Liver (tissue), 9 donors: Measurements from ENCODE around the gene SMIM24. TPM values are rescaled to one million over a fixed set of nuclear protein-coding genes. Genes with fewer than 3 reads are reported as not detected.

ENCODE experiments used
- DNase-seq: peaks from one replicate; pipeline ENCODE4 v3.0.0-alpha.2; 2017; ENCODE audit warnings: low spot score
- H3K27ac ChIP-seq, 2 donors: one replicate each; pipeline ENCODE4 v1.7.0; 2013; ENCODE audit warnings: inconsistent platforms in 2 of 2, low read length in 2 of 2, control low read depth in 1 of 2, low read depth in 1 of 2, mild to moderate bottlenecking in 1 of 2
- H3K27me3 ChIP-seq, 4 donors: one replicate each; pipeline versions ENCODE4 v1.6.1 to v1.7.0; 2013; ENCODE audit warnings: low read length in 3 of 4, inconsistent platforms in 1 of 4, mild to moderate bottlenecking in 1 of 4, moderate library complexity in 1 of 4; ENCODE audit not compliant: control insufficient read depth in 4 of 4, insufficient read depth in 4 of 4
- H3K36me3 ChIP-seq, 4 donors: one replicate each; pipeline versions ENCODE4 v1.6.1 to v1.7.0; 2013; ENCODE audit warnings: low read length in 3 of 4, mild to moderate bottlenecking in 3 of 4, low read depth in 1 of 4, moderate library complexity in 1 of 4; ENCODE audit not compliant: control insufficient read depth in 4 of 4, insufficient read depth in 3 of 4
- H3K4me1 ChIP-seq, 4 donors: one replicate each; pipeline versions ENCODE4 v1.6.1 to v1.7.0; 2013; ENCODE audit warnings: low read length in 3 of 4, mild to moderate bottlenecking in 3 of 4, moderate library complexity in 1 of 4; ENCODE audit not compliant: control insufficient read depth in 4 of 4, insufficient read depth in 4 of 4
- H3K4me3 ChIP-seq, 3 donors: one replicate each; pipeline versions ENCODE4 v1.6.1 to v1.7.0; 2013; ENCODE audit warnings: low read length in 3 of 3, control low read depth in 1 of 3, low read depth in 1 of 3, mild to moderate bottlenecking in 1 of 3
- H3K9ac ChIP-seq, 2 donors: one replicate each; pipeline ENCODE4 v1.7.0; 2013; ENCODE audit warnings: low read length in 2 of 2, mild to moderate bottlenecking in 2 of 2, moderate library complexity in 2 of 2, control low read depth in 1 of 2, low read depth in 1 of 2
- H3K9me3 ChIP-seq, 4 donors: one replicate each; pipeline versions ENCODE4 v1.6.1 to v1.7.0; 2013; ENCODE audit warnings: low read length in 3 of 4; ENCODE audit not compliant: control insufficient read depth in 4 of 4
- CTCF ChIP-seq: fragments of 150-350 bp; IDR thresholded peaks from 2 replicates; pipeline ENCODE4 v1.5.1; 2017; ENCODE audit warnings: improper control_type of control experiment, low read depth, low read length; ENCODE audit not compliant: missing input control
- EGR1 ChIP-seq, 2 donors: IDR thresholded peaks; 2 replicates each; pipeline ENCODE4 v1.6.1; 2016 to 2018; ENCODE audit warnings: antibody characterized with exemption in 2 of 2, low read depth in 2 of 2
- FOXA1 ChIP-seq: IDR thresholded peaks from 2 replicates; pipeline ENCODE4 v1.6.1; 2016; ENCODE audit warnings: antibody characterized with exemption
- FOXA2 ChIP-seq: IDR thresholded peaks from 2 replicates; pipeline ENCODE4 v1.6.1; 2016; ENCODE audit warnings: antibody characterized with exemption
- GABPA ChIP-seq, 2 donors: IDR thresholded peaks in 1 of 2; conservative IDR thresholded peaks in 1 of 2; 2 replicates each; pipeline ENCODE4 v1.6.1; 2016; ENCODE audit warnings: antibody characterized with exemption in 2 of 2, mild to moderate bottlenecking in 1 of 2, moderate library complexity in 1 of 2
- HNF4A ChIP-seq, 2 donors: conservative IDR thresholded peaks; 2 replicates each; pipeline ENCODE4 v1.6.1; 2016; ENCODE audit warnings: antibody characterized with exemption in 2 of 2, mild to moderate bottlenecking in 2 of 2
- HNF4G ChIP-seq: IDR thresholded peaks from 2 replicates; pipeline ENCODE4 v1.6.1; 2016; ENCODE audit warnings: antibody characterized with exemption
- MAX ChIP-seq: IDR thresholded peaks from 2 replicates; pipeline ENCODE4 v1.6.1; 2016; ENCODE audit warnings: antibody characterized with exemption
- NR2F2 ChIP-seq: IDR thresholded peaks from 2 replicates; pipeline ENCODE4 v1.6.1; 2016; ENCODE audit warnings: antibody characterized with exemption
- RAD21 ChIP-seq, 2 donors: IDR thresholded peaks; 2 replicates each; pipeline ENCODE4 v1.6.1; 2016; ENCODE audit warnings: antibody characterized with exemption in 2 of 2, mild to moderate bottlenecking in 2 of 2
- RXRA ChIP-seq, 2 donors: IDR thresholded peaks; 2 replicates each; pipeline ENCODE4 v1.6.1; 2017 to 2018; ENCODE audit warnings: antibody characterized with exemption in 2 of 2, mild to moderate bottlenecking in 1 of 2
- SP1 ChIP-seq: IDR thresholded peaks from 2 replicates; pipeline ENCODE4 v1.6.1; 2018; ENCODE audit warnings: antibody characterized with exemption, mild to moderate bottlenecking
- TAF1 ChIP-seq: conservative IDR thresholded peaks from 2 replicates; pipeline ENCODE4 v1.6.1; 2016; ENCODE audit warnings: antibody characterized with exemption, mild to moderate bottlenecking
- WGBS: extraction: QIAGEN DNeasy Blood & Tissue Kit; methylation state at CpG from one replicate; pipeline ENCODE4 v1.1.7; 2013; 5-methylcytosine and 5-hydroxymethylcytosine counted together
- polyA plus RNA-seq, 2 donors: library from polyadenylated mRNA; stranded (reverse) in 1 of 2; unstranded in 1 of 2; fragments of 200-250 nt in 1 of 2; fragments of >200 nt in 1 of 2; fragmentation: Nextera tagmentation in 1 of 2; extraction: Ambion mirVana in 1 of 2; gene quantifications; one replicate each; pipeline versions ENCODE4 v1.2.1 to v1.2.3, GENCODE V29; 2013 to 2015
- total RNA-seq, 2 donors: library from RNA; depleted of rRNA; stranded (reverse); fragments of >200 nt; gene quantifications; one replicate each; pipeline ENCODE4 v1.2.3, GENCODE V29; 2014
- TF ChIP-seq, protein P1 (sequence below): IDR thresholded peaks from 2 replicates; pipeline ENCODE4 v1.6.1; 2016; ENCODE audit warnings: antibody characterized with exemption
- TF ChIP-seq, protein P2 (sequence below): IDR thresholded peaks from 2 replicates; pipeline ENCODE4 v1.6.1; 2016; ENCODE audit warnings: antibody characterized with exemption, mild to moderate bottlenecking
- donor health status: healthy.
- donor health status: healthy.
- donor health status: healthy.
- donor health status: healthy.
- donor health status: healthy.

Gene SMIM24
- total and polyA plus RNA-seq, 4 donors = 0.17 to 13.7 (median 2.8) TPM

GRCh38 chr19:3463714-3464586 is 16.4 kb downstream of the SMIM24 start:
- DNase-seq = no peak
- H3K9ac ChIP-seq = no peak overlapping the region
- H3K36me3 ChIP-seq = peaks cover 4 to 14% (median 6%) of the 10 kb centered on the region in 4 donors
- no peak overlapping the region for H3K4me3 ChIP-seq
- H3K9me3 ChIP-seq = no peaks in the 10 kb centered on the region
- no peaks in the 10 kb centered on the region for H3K27me3 ChIP-seq
- H3K4me1 ChIP-seq = peaks cover 14 to 31% (median 18%) of the 10 kb centered on the region in 4 donors
- no peak overlapping the region for H3K27ac ChIP-seq
- 87% methylated on average over 57 of the region's 57 CpGs for WGBS
- TF ChIP-seq RXRA (IDR thresholded peaks at IDR 0.05) = no peak
- TF ChIP-seq HNF4G = no peak
- TF ChIP-seq FOXA2 = no peak
- no peak for TF ChIP-seq CTCF
- TF ChIP-seq, protein P1, sequence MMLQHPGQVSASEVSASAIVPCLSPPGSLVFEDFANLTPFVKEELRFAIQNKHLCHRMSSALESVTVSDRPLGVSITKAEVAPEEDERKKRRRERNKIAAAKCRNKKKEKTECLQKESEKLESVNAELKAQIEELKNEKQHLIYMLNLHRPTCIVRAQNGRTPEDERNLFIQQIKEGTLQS = no peak
- TF ChIP-seq MAX = no peak

DNA sequence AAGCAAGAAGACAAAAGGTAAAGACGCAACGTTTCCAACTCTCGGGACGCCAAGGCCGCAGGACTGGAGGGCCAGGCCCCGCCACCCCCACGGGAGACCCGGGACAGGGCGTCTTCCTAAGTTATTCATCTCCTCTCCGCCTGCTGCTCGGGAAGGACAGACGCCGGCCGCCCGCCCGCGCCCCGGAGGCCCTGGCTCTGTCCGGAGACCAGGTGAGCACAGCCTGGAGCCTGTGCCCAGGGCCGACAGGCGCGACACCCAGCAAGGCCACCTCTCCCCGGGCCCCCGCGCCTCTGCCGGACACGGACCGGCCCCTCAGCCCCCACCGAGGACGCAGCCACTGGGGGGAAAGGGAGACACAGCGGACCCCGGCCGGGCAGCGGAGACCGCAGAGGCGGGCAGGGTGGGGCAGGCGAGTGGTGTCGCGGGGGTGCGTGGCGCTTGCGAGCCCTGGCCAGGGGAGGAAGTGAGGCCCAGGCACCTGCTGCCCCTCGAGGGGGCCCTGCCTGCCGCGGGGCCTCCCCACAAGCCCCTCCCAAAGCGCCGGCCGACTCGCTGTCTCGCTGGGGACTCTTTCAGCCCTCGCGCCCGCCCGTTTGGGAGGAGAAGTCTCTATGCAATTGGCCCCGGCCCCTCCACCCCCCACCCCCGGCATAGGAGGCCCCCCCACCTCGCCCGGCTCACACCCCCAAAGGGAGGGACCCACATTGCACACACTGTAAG is 17.2 kb downstream of the SMIM24 start:
- H3K4me3 ChIP-seq = no peak overlapping the region
- no peaks in the 10 kb centered on the region for H3K9me3 ChIP-seq
- WGBS = 90% methylated on average over 58 of the region's 58 CpGs
- H3K4me1 ChIP-seq = peaks cover 14 to 37% (median 22%) of the 10 kb centered on the region in 4 donors
- no peak overlapping the region for H3K9ac ChIP-seq
- no peaks in the 10 kb centered on the region for H3K27me3 ChIP-seq
- H3K27ac ChIP-seq = no peak overlapping the region
- no peak for DNase-seq
- no peak for TF ChIP-seq TAF1
- no peak for TF ChIP-seq RAD21 (IDR thresholded peaks at IDR 0.05)
- TF ChIP-seq NR2F2 = no peak
- no peak for TF ChIP-seq FOXA2
- no peak for TF ChIP-seq HNF4G
- TF ChIP-seq EGR1 (IDR thresholded peaks at IDR 0.05; ENCODE audit: low read depth in 2 of 2) = no peak
- TF ChIP-seq FOXA1 = no peak
- no peak for TF ChIP-seq HNF4A (conservative IDR thresholded peaks at IDR 0.05)
- TF ChIP-seq SP1 = no peak
- TF ChIP-seq, protein P2, sequence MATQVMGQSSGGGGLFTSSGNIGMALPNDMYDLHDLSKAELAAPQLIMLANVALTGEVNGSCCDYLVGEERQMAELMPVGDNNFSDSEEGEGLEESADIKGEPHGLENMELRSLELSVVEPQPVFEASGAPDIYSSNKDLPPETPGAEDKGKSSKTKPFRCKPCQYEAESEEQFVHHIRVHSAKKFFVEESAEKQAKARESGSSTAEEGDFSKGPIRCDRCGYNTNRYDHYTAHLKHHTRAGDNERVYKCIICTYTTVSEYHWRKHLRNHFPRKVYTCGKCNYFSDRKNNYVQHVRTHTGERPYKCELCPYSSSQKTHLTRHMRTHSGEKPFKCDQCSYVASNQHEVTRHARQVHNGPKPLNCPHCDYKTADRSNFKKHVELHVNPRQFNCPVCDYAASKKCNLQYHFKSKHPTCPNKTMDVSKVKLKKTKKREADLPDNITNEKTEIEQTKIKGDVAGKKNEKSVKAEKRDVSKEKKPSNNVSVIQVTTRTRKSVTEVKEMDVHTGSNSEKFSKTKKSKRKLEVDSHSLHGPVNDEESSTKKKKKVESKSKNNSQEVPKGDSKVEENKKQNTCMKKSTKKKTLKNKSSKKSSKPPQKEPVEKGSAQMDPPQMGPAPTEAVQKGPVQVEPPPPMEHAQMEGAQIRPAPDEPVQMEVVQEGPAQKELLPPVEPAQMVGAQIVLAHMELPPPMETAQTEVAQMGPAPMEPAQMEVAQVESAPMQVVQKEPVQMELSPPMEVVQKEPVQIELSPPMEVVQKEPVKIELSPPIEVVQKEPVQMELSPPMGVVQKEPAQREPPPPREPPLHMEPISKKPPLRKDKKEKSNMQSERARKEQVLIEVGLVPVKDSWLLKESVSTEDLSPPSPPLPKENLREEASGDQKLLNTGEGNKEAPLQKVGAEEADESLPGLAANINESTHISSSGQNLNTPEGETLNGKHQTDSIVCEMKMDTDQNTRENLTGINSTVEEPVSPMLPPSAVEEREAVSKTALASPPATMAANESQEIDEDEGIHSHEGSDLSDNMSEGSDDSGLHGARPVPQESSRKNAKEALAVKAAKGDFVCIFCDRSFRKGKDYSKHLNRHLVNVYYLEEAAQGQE = no peak
- TF ChIP-seq GABPA (IDR thresholded peaks at IDR 0.05 in 1 of 2, conservative IDR thresholded peaks at IDR 0.05 in 1 of 2) = no peak
- no peak for TF ChIP-seq CTCF
- peaks cover 4 to 14% (median 6%) of the 10 kb centered on the region in 4 donors for H3K36me3 ChIP-seq
